ENCODE measurements around the gene APCDD1L.
"Not testable (repeated sequence)": the region's sequence is repeated elsewhere in the genome, so short reads cannot be mapped to it uniquely, and the experiment has no call there.

The APCDD1L gene

DNA sequence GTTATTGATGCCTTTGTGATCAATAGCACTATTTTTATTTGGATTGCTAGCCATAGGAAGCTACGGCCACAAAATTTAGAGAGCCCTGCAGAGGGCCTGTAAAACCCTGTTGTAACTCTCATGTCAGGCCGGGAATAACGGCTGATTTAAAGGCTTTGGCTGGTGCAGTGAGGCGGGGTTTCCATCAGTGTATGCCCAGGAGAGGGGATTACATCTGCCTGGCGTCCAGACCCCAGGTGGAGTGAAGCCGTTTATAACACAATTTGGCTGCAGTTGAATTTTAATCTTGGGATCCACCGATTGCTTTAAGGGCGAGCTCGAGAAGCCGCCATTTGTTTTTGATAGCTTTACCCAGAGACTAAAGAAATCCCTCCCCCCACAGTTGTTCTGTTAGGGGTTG, 29.1 kb upstream of the APCDD1L start:
- no peak overlapping the region for H3K23ac ChIP-seq (ENCODE audit: low read depth, low read length, poor library complexity)

DNA sequence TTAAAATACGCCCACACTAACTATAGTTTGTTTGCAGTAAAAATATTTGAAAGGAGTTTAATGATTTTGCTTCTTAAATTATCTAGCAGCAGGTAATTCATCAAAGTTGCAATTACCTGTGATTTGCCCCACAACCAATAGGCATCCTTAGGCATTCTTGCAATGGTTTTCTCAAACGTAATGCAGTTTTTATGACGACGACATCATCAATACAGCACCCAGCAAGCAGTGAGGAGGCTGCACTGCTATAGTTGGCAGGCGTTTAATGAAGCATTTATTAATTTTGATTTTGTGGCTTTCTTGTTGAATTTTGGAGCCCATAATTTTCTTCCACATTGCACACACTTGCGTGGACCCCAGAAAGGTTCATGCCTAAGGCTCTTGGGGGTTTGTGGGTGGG, 28.1 kb upstream of the APCDD1L start:
- no peak for DNase-seq (ENCODE audit: low spot score)
- Histone ChIP-seq H3K27ac (replicated peaks; ENCODE audit: low read length) (no peak overlapping the region), H3K4me3 (ENCODE audit: low read length in 2 of 2) (no peak overlapping the region), H2BK15ac (ENCODE audit: low read length) (no peak overlapping the region), H3K9ac (ENCODE audit: low read depth, low read length, poor library complexity) (no peak overlapping the region), H3K27me3 (ENCODE audit: control insufficient read depth in 3 of 3, insufficient read depth in 3 of 3, low read depth in 1 of 3, low read length in 3 of 3) (no peaks in the 10 kb centered on the region), H3K4me2 (ENCODE audit: insufficient read depth, low read length, poor library complexity, severe bottlenecking) (no peak overlapping the region), H2BK120ac (ENCODE audit: low read depth, low read length) (no peak overlapping the region), H3K4me1 (ENCODE audit: control insufficient read depth in 2 of 2, insufficient read depth in 1 of 2, low read depth in 1 of 2, low read length in 2 of 2) (no peaks in the 10 kb centered on the region), H4K91ac (ENCODE audit: low read depth, low read length, poor library complexity) (no peak overlapping the region), H4K8ac (ENCODE audit: low read depth, low read length) (no peak overlapping the region), H3K18ac (ENCODE audit: low read length) (no peak overlapping the region), H3K14ac (ENCODE audit: low read length) (no peak overlapping the region), H3K23ac (ENCODE audit: low read depth, low read length, poor library complexity) (no peak overlapping the region), H2AFZ (ENCODE audit: low read length) (no peak overlapping the region), H3K4ac (ENCODE audit: low read length) (no peak overlapping the region), H3K9me3 (replicated peaks in 1 of 2; ENCODE audit: control insufficient read depth in 2 of 2, insufficient read depth in 1 of 2, low read depth in 1 of 2, low read length in 2 of 2) (no peaks in the 10 kb centered on the region), H2BK12ac (ENCODE audit: low read length) (no peak overlapping the region), H2AK5ac (ENCODE audit: low read depth, low read length) (no peak overlapping the region), H3K36me3 (replicated peaks in 1 of 2; ENCODE audit: control insufficient read depth in 2 of 2, insufficient read depth in 2 of 2, low read length in 2 of 2) (no peaks in the 10 kb centered on the region), H2BK5ac (ENCODE audit: low read length) (no peak overlapping the region), H3K79me1 (ENCODE audit: low read depth, low read length) (no peaks in the 10 kb centered on the region)
- WGBS, 2 donors (ENCODE audit: extremely low coverage in 2 of 2, insufficient read length in 2 of 2, insufficient replicate concordance in 1 of 2) = no CpG with 5 or more reads among the region's 6 CpGs

More for the DNA sequence above, 29.1 kb upstream of the APCDD1L start:
- no peaks in the 10 kb centered on the region for H3K9me3 ChIP-seq (replicated peaks in 1 of 2; ENCODE audit: control insufficient read depth in 2 of 2, insufficient read depth in 1 of 2, low read depth in 1 of 2, low read length in 2 of 2)
- no peak overlapping the region for H4K8ac ChIP-seq (ENCODE audit: low read depth, low read length)
- no CpG with 5 or more reads among the region's 10 CpGs for WGBS, 2 donors (ENCODE audit: extremely low coverage in 2 of 2, insufficient read length in 2 of 2, insufficient replicate concordance in 1 of 2)
- H3K36me3 ChIP-seq (replicated peaks in 1 of 2; ENCODE audit: control insufficient read depth in 2 of 2, insufficient read depth in 2 of 2, low read length in 2 of 2) = no peaks in the 10 kb centered on the region
- H3K4me2 ChIP-seq (ENCODE audit: insufficient read depth, low read length, poor library complexity, severe bottlenecking) = no peak overlapping the region
- no peak overlapping the region for H2AK5ac ChIP-seq (ENCODE audit: low read depth, low read length)
- H3K4me1 ChIP-seq (ENCODE audit: control insufficient read depth in 2 of 2, insufficient read depth in 1 of 2, low read depth in 1 of 2, low read length in 2 of 2) = no peaks in the 10 kb centered on the region
- H3K27ac ChIP-seq (replicated peaks; ENCODE audit: low read length) = no peak overlapping the region
- no peak overlapping the region for H4K91ac ChIP-seq (ENCODE audit: low read depth, low read length, poor library complexity)
- H3K18ac ChIP-seq (ENCODE audit: low read length) = no peak overlapping the region
- H2AFZ ChIP-seq (ENCODE audit: low read length) = no peak overlapping the region
- no peak overlapping the region for H3K4ac ChIP-seq (ENCODE audit: low read length)
- H3K9ac ChIP-seq (ENCODE audit: low read depth, low read length, poor library complexity) = no peak overlapping the region
- no peak overlapping the region for H2BK12ac ChIP-seq (ENCODE audit: low read length)
- H3K4me3 ChIP-seq (ENCODE audit: low read length in 2 of 2) = no peak overlapping the region
- no peak overlapping the region for H2BK120ac ChIP-seq (ENCODE audit: low read depth, low read length)
- no peaks in the 10 kb centered on the region for H3K79me1 ChIP-seq (ENCODE audit: low read depth, low read length)
- no peak overlapping the region for H2BK5ac ChIP-seq (ENCODE audit: low read length)
- H3K27me3 ChIP-seq (ENCODE audit: control insufficient read depth in 3 of 3, insufficient read depth in 3 of 3, low read depth in 1 of 3, low read length in 3 of 3) = peaks cover 0 to 6% (median 0%) of the 10 kb centered on the region in 3 experiments
- DNase-seq (ENCODE audit: low spot score) = no peak
- no peak overlapping the region for H2BK15ac ChIP-seq (ENCODE audit: low read length)
- no peak overlapping the region for H3K14ac ChIP-seq (ENCODE audit: low read length)

DNA sequence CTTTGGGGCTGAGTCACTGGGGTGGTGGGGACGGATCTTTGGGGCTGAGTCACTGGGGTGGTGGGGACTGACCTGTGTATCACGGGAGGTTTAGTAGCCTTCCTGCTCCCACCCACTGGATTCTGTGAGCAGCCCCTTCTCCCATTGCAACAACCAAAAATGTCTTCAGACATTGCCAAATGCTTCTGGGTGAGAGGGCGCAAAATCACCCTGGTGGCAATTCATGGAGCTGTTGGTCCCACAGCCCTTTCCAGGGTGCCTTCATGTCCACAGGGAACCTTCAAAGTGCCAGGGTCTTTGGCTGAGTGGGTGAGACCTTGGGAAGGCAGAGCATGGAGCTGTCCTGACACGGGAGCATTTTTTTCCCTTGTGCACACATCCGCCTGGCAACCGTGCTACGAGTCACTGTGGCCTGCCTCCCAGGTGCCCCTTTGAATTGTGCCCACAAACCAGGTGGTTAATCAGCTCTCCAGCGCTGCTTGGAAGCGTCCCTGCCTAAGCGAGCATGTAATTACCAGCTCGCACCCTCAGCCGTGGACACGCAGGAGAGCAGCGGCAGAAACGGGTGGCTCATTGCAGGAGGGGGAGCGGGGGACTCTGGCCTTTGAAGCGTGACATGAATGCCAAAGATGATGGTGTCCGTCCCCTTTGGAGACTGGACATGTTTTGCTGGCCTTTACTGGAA, 27.4 kb upstream of the APCDD1L start:
- H3K27me3 ChIP-seq (ENCODE audit: control insufficient read depth in 3 of 3, insufficient read depth in 3 of 3, low read depth in 1 of 3, low read length in 3 of 3) = no peaks in the 10 kb centered on the region
- no peak overlapping the region for H3K4me3 ChIP-seq (ENCODE audit: low read length in 2 of 2)
- H3K4me2 ChIP-seq (ENCODE audit: insufficient read depth, low read length, poor library complexity, severe bottlenecking) = no peak overlapping the region
- no peak overlapping the region for H2BK5ac ChIP-seq (ENCODE audit: low read length)
- H3K9me3 ChIP-seq (replicated peaks in 1 of 2; ENCODE audit: control insufficient read depth in 2 of 2, insufficient read depth in 1 of 2, low read depth in 1 of 2, low read length in 2 of 2) = peaks cover 0 to 2% of the 10 kb centered on the region in 2 donors
- H3K18ac ChIP-seq (ENCODE audit: low read length) = peak overlapping the region; percentile 4
- WGBS, 2 donors (ENCODE audit: extremely low coverage in 2 of 2, insufficient read length in 2 of 2, insufficient replicate concordance in 1 of 2) = no CpG with 5 or more reads among the region's 18 CpGs
- H3K23ac ChIP-seq (ENCODE audit: low read depth, low read length, poor library complexity) = peak overlapping the region; percentile 22
- H2BK12ac ChIP-seq (ENCODE audit: low read length) = no peak overlapping the region
- H3K9ac ChIP-seq (ENCODE audit: low read depth, low read length, poor library complexity) = no peak overlapping the region
- H2BK15ac ChIP-seq (ENCODE audit: low read length) = no peak overlapping the region
- no peak overlapping the region for H2AK5ac ChIP-seq (ENCODE audit: low read depth, low read length)
- H3K4me1 ChIP-seq (ENCODE audit: control insufficient read depth in 2 of 2, insufficient read depth in 1 of 2, low read depth in 1 of 2, low read length in 2 of 2) = no peaks in the 10 kb centered on the region
- H3K27ac ChIP-seq (replicated peaks; ENCODE audit: low read length) = no peak overlapping the region
- H4K8ac ChIP-seq (ENCODE audit: low read depth, low read length) = no peak overlapping the region
- DNase-seq (ENCODE audit: low spot score) = no peak
- no peak overlapping the region for H2AFZ ChIP-seq (ENCODE audit: low read length)
- H4K91ac ChIP-seq (ENCODE audit: low read depth, low read length, poor library complexity) = no peak overlapping the region
- H3K79me1 ChIP-seq (ENCODE audit: low read depth, low read length) = no peaks in the 10 kb centered on the region
- H3K14ac ChIP-seq (ENCODE audit: low read length) = no peak overlapping the region
- no peak overlapping the region for H2BK120ac ChIP-seq (ENCODE audit: low read depth, low read length)
- H3K36me3 ChIP-seq (replicated peaks in 1 of 2; ENCODE audit: control insufficient read depth in 2 of 2, insufficient read depth in 2 of 2, low read length in 2 of 2) = no peaks in the 10 kb centered on the region
- H3K4ac ChIP-seq (ENCODE audit: low read length) = no peak overlapping the region

DNA sequence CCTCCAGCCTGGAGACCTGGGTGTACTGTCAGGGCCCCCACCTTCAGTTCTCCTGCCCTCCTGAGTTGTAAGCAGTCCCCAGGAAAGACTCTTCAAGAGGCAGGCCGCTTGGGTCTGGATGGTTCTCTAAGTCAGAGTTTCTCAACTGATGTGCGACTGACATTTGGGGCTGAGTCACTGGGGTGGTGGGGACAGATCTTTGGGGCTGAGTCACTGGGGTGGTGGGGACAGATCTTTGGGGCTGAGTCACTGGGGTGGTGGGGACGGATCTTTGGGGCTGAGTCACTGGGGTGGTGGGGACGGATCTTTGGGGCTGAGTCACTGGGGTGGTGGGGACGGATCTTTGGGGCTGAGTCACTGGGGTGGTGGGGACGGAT, 26.8 kb upstream of the APCDD1L start:
- H4K8ac ChIP-seq (ENCODE audit: low read depth, low read length); H2BK120ac ChIP-seq (ENCODE audit: low read depth, low read length); H2BK15ac ChIP-seq (ENCODE audit: low read length); H3K9ac ChIP-seq (ENCODE audit: low read depth, low read length, poor library complexity); H3K4ac ChIP-seq (ENCODE audit: low read length); H3K27me3 ChIP-seq (ENCODE audit: control insufficient read depth in 3 of 3, insufficient read depth in 3 of 3, low read depth in 1 of 3, low read length in 3 of 3); H3K36me3 ChIP-seq (replicated peaks in 1 of 2; ENCODE audit: control insufficient read depth in 2 of 2, insufficient read depth in 2 of 2, low read length in 2 of 2); H3K4me2 ChIP-seq (ENCODE audit: insufficient read depth, low read length, poor library complexity, severe bottlenecking); DNase-seq (ENCODE audit: low spot score); H3K14ac ChIP-seq (ENCODE audit: low read length); H3K9me3 ChIP-seq (replicated peaks in 1 of 2; ENCODE audit: control insufficient read depth in 2 of 2, insufficient read depth in 1 of 2, low read depth in 1 of 2, low read length in 2 of 2); H3K18ac ChIP-seq (ENCODE audit: low read length); H3K79me1 ChIP-seq (ENCODE audit: low read depth, low read length); H3K4me1 ChIP-seq (ENCODE audit: control insufficient read depth in 2 of 2, insufficient read depth in 1 of 2, low read depth in 1 of 2, low read length in 2 of 2); H2AK5ac ChIP-seq (ENCODE audit: low read depth, low read length); H3K23ac ChIP-seq (ENCODE audit: low read depth, low read length, poor library complexity); H2AFZ ChIP-seq (ENCODE audit: low read length); H3K27ac ChIP-seq (replicated peaks; ENCODE audit: low read length); H3K4me3 ChIP-seq (ENCODE audit: low read length in 2 of 2); H2BK12ac ChIP-seq (ENCODE audit: low read length); H2BK5ac ChIP-seq (ENCODE audit: low read length); H4K91ac ChIP-seq (ENCODE audit: low read depth, low read length, poor library complexity): not testable (repeated sequence)
- WGBS, 2 donors (ENCODE audit: extremely low coverage in 2 of 2, insufficient read length in 2 of 2, insufficient replicate concordance in 1 of 2) = no CpG with 5 or more reads among the region's 6 CpGs
